ENCODE data around the gene PUM1.
"Not testable (repeated sequence)": the region's sequence is repeated elsewhere in the genome, so short reads cannot be mapped to it uniquely, and the experiment has no call there.

PUM1 gene

DNA sequence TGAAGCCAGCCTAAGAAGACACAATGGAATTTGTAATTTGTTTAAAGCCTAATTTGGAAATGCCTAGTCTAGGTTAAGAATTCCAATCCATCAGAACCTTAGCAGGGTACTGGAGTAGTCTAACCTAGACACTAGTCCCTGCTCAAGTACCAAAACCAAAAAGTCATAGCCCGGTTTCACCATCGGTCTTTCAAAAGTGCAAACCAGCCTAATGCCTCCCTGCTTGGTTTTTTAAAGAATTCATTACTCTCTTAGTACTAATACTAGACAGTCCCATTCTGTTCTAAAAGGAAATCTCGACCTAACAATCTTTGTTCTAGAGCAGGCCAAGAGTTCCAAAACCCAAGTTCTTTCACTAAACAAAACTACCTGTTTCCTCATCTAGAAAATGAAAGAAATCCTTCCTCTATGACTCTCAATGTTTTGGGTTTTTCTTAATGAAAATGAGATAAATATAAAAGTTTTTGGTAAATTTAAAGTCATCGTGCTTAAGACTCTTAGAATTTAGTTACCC is 2.6 kb downstream of the PUM1 start:
- no peak for DNase-seq (ENCODE audit: low read depth)

DNA sequence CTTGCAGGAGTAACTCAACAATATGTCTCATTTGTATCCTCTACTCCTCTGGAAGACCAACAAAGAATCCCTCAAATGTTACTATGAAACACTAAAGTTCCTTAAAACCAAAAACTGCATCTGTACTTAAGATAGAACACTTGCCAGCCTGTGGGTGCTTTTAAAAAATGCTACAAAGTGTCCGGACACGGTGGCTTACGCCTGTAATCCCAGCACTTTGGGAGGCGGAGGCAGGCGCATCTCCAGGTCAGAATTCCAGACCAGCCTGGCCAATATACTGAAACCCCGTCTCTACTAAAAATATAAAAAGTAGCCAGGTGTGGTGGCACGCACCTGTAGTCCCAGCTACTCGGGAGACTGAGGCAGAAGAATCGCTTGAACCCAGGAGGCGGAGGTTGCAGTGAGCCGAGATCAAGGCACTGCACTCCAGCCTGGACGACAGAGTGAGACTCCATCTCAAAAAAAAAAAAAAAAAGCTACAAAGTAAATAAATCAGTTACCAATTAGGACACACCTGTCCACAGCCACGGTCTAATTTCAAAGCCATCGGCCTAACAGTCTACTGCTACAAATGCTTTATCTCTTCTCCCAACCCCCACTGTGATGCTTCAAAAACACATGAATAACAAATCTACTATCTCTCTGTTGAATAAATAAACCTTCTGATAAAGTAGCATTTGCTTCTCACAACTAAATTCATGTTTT is 3.2 kb downstream of the PUM1 start:
- DNase-seq (ENCODE audit: low read depth): not testable (repeated sequence)

DNA sequence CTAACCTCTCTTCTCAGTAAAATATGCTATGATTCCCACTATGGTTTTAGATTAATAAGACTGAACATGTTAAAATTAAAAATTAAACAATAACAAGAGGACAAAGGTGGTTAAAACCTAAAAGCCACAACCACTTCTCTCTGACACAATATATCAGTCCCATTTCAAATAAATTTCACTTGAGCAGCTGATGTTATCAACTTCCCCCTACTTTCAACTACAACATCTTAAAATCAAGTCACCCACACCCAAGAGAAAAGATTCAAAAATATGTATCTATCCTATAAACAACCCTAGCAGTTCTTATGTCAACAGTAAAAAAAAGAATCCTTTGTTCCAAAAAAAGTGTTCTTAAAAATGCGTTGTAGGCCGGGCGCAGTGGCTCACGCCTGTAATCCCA is 7.5 kb downstream of the PUM1 start:
- DNase-seq (ENCODE audit: low read depth): no peak

DNA sequence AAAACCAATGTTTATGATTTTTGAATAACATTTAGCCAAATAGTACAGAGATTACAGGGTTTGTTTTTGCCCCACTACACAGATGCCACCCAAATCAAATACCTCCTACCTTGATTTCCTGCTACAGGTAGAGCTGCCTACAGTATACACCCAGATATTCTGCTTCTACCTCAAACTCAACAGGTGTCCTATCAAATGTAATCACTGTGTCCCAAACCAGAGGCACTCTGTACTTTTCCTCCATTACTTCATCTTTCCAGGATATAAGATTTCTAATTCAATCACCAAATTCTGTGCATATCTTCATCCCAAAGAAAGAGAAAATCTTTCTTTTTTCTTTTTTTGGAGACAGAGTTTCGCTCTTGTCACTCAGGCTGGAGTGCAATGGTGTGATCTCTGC is 9.6 kb downstream of the PUM1 start:
- no peak for DNase-seq (ENCODE audit: low read depth)

DNA sequence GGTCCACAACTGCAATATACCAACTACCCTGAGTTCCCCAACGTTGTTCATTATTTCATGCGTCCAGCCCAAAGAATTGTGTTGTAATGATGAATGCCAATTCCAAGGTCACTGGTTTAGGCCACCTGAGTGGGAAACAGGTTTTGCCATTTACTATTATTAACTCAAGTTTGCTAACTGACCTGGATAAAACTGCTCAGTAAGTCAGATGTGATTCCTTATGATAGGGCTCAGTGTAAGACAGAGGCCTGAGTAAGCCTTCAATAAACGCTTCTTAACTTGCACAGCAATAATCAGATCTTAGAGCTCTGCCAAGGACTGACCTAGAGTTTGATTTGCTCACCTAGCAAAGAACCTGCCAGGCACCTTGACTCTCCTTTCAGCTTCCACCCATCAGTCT is 10.0 kb downstream of the PUM1 start:
- DNase-seq (ENCODE audit: low read depth): no peak

DNA sequence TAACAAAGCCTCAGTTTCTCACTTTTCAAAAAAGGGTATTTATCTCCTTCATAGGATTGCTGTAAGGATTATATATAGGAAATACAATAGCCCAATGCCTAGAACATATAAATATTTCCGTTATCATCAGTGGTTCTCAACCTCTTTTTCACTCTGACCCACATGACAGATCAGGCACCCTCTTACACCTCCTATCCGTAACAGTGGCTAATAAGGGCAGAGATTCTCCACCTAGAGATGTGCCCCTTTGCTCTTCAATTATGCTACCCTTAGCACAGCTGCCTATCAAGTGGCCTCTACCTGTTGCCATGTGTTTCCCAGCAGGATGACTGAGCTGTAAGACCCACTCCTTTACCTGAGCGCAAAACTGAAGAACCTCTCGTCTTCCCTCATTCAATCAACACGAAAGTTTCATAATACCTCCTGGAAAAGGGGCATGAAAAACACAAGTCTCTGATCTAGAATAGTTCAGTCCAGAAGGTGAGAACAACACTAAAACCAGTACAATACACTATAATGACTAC is 10.5 kb downstream of the PUM1 start:
- no peak for DNase-seq (ENCODE audit: low read depth)

DNA sequence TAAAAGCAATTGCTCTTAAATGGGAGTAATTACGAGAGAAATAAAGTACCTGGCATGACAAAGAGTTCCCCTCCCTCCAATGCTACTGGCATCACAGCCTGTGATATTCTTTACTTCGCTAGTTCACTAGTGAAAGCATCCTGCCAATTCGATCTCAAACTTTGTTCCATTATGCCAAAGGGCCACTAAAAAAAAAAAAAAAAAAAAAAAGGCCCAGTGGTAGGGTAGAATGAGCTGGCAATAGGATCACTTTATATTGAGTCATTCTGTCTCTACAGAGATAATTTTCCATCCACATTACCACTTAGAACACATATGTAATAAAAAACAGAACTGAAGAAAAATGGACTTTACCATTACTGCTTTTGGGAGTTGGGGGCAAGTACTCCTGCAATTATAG is 11.2 kb downstream of the PUM1 start:
- DNase-seq (ENCODE audit: low read depth): no peak

DNA sequence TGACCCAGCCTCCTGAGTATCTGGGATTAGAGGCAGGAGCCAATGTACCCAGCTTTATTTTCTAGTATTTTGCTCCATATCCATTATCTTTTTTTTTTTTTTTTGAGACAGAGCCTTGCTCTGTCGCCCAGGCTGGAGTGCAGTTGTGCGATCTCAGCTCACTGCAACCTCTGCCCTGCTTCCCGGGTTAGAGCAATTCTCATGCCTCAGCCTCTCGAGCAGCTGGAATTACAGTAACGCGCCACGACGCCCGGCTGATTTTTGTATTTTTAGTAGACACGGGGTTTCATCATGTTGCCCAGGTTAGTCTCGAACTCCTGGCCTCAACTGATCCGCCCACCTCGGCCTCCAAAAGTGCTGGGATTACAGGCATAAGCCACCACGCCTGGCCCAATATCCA is 12.9 kb downstream of the PUM1 start:
- not testable (repeated sequence) for DNase-seq (ENCODE audit: low read depth)

DNA sequence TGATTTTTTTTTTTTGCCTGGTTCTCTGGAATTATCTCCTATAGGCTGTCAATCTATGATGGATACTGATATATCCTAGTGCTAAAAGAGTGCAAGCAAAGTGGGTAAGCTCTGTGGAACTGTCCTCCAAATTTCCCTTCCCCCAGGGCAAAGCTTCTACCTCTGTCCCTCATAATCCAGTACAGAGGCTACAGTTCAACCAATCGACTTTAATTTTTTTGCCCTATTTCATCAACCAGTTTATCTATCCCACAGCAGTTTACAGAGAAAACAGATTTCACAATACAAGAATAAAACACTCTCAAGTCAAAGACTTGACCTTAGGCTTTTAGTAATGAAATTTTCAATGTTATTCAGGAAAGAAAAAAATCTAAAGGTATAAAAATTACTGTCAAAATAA is 13.9 kb downstream of the PUM1 start:
- DNase-seq (ENCODE audit: low read depth): no peak

DNA sequence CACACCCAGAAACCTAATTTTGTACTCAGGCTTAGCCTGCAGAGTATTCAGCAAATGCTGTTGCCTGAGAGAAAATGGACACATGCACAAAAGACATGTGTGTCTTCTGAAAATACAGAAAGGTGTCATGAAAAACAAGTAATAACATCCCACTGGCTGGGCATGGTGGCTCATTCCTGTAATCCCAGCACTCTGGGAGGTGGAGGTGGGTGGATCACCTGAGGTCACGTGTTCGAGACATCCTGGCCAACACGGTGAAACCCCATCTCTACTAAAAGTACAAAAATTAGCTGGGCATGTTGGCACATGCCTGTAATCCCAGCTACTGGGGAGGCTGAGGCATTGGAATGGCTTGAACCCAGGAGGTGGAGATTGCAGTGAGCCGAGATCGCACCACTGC is 18.0 kb downstream of the PUM1 start:
- DNase-seq (ENCODE audit: low read depth): not testable (repeated sequence)

DNA sequence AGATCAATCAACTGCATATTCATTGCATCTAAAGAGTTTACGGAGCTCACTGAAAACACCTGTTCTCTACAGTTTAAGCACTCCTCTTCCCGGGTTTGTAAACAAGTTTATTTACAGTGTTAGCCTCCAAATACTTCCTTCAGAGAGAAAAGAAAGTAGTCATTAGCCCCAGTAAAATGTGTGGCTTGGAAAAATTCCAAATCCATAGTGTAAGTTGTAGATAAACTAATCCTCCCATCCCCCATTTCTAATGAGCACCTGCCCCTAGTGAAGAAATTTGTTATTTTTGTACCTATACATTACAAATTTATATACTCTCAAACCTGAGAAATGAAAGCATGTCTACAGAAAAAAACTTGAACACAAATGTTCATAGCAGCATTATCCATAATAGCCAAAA is 21.9 kb downstream of the PUM1 start:
- no peak for DNase-seq (ENCODE audit: low read depth)

DNA sequence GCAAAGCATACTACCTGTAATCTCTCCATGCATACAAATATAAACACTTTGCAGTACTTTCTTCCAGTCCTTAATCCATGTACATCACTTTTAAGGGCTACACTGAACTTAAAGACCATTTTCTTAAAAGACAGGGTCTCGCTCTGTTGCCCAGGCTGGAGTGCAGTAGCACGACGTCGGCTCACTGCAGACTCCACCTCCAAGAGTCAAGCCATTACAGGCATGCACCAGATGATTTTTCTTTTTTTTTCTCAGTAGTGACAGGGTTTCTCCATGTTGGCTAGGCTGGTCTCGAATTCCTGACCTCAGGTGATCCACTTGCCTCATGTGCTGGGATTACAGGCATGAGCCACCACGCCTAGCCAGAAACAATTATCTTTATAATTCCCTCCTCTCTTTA is 22.9 kb downstream of the PUM1 start:
- no peak for DNase-seq (ENCODE audit: low read depth)

DNA sequence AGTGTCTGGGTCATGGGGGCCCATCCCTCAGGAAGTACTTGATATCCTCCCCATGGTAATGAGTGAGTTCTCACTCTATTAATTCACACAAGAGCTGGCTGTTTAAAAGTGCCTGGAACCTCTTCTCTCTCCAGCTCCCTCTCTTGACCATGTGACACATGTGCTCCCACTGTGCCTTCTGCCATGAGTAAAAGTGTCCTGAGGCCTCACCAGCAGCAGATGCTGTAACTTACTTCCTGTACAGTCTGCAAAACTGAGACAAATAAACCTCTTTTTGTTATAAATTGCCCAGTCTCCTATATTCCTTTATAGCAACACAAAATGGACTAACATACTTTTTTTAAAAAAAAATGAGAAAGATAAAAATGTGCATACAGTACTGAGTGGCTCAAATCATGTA is 24.0 kb downstream of the PUM1 start:
- DNase-seq (ENCODE audit: low read depth): no peak

DNA sequence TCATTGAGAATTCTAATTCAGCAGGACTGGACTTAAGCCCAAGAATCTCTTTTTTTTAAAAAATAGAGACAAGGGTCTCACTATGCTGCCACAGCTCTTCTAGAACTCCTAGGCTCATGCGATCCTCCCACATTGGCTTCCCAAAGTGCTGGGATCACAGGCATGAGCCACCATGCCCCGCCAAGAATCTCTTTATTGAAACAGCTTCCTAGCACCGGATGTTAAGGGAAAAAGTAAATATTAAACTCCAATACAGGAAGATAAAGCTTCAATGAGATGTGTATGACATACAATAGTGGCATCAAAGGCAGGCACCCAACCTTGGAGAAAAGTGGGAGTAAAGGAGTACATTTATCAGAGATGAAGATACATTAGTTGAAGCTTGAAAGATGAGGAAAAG is 25.5 kb downstream of the PUM1 start:
- DNase-seq (ENCODE audit: low read depth): no peak

DNA sequence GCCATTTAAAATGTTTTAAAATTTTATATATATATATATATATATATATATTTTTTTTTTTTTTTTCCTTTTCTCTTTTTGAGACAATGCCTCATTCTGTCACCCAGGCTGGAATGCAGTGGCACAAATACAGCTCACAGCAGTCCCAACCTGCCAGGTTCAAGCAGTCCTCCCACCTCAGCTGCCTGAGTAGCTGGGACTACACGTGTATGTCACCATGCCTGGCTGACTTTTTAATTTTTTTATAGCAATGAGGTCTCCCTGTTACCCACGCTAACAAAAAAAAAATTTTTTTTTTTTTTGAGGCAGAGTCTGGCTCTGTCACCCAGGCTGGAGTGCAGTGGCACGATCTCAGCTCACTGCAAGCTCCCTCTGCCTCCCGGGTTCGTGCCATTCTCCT is 26.6 kb downstream of the PUM1 start:
- not testable (repeated sequence) for DNase-seq (ENCODE audit: low read depth)

DNA sequence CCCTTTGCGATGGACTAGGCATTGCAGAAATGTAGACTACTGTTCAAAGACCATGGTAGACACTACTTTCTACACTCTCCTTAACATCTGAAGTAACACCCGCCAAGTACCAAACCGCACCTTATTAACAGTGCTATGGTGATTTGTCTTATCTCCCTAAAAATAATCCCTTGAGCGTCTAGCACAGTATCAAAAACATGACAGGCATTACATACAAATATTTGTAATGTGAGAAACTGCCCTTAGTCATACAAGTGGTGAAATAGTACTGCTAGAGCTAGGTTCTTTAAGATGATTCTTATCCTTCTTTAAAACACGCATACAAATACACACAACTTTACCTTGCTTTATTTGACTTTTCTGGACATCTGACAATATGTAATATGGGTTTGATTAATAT is 27.2 kb downstream of the PUM1 start:
- no peak for DNase-seq (ENCODE audit: low read depth)

DNA sequence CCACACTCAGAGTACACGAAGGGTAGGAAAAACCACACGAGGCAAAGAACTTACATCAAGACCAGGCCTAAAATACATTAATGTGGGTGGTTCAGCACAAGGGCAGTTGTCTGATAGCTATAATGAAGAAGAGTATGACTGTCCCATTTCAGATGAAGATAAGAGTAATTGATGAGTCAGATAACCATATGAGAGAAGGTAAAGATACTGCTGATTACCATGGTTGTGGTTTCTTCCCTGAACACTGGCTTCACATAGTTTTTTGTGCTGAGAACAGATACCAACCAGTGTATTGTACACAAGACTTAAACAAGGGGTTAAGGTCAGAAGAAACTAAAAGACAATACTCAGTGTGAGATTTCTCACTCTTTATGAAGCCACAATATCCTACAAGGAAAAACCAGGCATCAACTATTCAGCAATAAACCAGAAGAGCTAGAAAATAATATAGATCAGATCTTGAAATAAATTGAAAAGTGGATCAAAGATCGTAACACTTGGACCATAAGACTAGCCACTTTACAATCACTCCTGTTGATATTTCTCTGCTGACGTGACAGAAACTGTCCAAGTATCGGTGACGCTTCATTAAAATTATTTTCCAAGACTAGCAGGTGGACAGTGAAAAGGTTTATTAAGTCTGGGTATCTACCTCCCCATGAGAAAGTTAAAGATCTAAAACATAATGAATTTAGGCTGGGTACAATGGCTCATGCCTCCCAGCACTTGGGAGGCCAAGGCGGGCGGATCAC is 28.6 kb downstream of the PUM1 start:
- no peak for DNase-seq (ENCODE audit: low read depth)

DNA sequence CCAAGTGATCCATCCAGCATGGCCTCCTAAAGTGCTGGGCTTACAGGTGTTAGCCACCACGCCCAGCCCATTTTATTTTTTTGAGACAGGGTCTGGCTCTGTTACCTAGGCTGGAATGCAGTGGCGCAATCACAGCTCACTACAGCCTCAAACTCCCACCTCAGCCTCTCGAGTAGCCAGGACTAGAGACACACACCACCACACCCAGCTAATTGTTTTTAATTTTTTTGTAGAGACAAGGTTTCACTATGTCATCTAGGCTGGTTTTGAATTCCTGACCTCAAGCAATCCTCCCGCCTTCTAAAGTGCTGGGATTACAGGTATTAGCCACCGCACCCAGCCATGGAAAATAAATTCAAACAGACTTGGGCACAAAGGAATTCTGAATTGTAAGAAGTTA is 31.9 kb downstream of the PUM1 start:
- no peak for DNase-seq (ENCODE audit: low read depth)

DNA sequence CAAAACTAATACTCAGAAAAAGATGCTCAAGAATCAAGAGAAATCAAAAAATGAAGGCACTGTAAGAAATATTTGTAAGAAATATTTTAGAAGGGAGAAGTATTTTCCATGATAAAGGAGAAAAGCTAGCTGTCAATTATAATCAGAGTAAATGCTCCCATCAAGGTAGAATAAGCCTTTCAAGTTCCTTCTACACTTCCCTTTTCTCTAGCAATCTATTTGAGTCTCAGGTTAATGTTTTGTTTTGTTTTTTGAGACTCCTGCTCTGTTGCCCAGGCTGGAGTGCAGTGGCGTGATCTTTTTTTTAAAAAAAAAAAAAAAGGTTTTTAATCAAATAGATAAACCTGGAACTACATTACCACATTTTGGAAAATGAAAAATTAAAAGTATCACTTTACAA is 33.3 kb downstream of the PUM1 start:
- DNase-seq (ENCODE audit: low read depth): no peak

DNA sequence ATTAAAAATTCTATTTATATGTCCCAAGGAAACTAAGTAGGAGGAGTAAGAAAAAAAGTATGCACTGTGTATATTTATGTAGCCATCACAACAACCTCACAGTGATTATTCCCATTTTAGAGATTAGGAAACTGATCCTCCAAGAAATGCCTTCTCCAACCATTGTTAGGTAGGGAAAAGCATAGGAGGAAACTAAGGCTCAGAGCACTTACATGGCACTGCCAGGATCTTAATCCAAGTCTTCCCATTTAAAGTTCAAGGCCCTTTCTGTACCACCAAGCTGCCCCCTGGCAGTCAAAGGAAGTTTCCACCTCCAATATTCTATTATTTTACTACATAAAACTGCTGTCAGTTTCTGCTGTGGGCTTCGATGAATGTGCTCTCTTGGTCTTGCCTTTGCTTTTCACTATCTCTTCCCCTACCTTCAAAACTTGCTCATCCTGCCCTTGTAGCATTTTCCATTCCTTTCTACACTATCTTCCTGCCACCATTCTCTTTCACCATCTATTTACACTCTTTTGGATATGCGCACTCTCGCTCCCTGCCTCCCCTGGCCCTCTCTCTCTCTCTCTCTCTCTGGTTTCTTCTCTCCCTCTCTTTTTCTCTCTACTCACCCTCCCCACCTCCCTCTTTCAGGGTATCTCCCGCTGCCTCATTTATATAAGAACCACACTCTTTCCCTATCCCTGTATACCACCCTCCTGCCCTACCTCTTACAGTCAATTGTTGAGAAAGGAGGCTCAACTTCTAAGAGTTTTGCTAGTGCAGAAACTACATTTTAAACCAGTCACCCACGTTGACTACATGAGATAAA is 34.0 kb downstream of the PUM1 start:
- DNase-seq (ENCODE audit: low read depth): no peak

DNA sequence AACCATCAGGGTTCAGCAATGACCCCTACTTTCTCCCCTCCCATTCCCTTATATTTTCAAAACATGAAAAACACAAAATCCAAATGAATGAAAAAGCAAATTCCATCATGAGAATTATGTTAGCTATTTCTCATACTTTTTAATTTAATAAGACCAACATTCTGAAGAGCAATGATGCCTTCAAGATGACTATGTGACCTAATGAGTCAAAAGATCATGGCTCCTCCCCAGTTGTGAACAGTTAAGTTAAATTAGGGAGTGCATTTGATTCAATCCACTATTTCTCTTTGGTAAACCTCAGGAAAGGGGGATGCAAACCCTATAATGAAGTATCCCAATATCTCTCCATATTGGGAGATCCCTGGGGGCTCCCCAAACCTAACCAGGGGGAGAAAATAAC is 36.5 kb downstream of the PUM1 start:
- DNase-seq (ENCODE audit: low read depth): no peak

DNA sequence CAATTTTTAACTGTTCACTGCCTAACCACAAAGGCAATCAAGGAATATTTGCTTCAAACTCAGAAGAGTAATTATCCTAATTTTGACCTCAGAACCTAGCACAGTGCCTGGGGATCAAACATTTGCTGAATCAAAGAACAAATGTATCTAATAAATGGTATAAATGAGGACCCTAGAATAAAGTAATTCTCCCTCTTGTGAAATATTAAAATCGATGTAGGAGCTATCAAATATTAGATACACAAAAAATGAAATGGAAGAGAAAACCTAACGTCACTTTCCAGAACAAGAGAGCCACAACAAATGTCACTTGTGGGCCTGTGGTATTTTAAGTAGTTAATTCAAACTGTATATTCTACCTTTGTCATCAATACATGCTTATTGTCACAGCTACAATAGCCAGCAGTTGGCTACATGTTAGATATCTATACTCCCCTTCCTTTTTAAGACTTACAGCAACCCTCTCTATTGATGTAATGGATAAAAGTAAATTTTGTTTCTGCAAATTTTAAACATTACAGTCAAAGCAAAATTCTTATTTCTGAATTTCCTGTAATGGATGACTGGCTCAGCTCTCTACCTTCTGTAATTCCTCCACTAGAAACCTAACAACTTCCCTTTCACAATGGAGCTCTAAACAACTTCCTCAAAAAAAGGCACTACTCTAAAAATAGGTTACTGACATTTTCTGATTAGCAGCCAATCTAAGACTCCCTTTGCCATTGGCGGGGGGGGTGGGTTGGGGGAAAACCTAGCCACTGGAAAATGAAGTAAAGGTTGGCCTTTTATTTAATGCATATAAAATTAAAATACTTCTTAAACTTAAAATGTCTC is 37.6 kb downstream of the PUM1 start:
- DNase-seq (ENCODE audit: low read depth): no peak
